ENCODE data around the gene EML4.

DNA sequence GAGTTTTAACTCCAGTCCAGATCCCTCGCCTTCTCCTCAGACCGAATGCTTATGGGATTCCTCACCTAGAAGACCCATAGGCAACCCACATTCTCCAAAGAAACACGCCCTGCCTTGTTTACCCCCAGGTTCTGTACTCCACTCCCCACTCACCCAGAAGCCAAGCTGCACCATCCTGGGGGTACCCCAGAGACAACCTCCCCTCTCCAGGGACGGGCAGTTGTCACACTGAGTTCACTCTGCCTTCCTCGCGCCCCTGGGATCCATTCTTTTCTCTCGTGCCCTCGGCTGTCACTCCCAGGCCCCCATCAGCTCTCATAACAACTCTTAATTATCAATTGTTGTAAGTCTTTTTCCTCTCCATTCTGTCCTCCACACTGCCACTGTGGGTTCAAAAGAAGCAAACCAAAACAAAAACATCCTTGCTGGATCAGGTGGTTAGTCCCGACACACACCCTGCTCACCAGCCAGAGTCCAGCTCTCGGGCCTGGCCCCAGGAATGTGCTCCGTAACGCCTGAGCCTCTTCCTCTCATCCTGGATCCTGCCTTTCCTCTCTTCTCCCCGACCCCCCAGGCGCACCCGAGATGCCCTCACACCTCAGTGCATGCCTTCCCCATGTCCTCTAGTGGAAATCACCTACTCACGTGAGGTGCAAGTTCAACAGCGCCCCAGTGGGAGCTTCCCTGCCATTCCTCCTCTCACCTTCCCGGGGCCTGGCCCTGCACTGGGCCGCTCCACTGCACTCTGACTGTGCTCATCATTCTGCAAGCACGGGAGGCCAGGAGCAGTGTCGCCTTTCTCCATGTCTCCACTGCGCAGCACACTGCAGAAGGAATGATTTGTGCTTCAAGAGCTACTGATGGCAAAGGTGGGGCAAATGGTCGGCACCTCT lies 171.1 kb downstream of the EML4 start:
- TF ChIP-seq, protein P1, sequence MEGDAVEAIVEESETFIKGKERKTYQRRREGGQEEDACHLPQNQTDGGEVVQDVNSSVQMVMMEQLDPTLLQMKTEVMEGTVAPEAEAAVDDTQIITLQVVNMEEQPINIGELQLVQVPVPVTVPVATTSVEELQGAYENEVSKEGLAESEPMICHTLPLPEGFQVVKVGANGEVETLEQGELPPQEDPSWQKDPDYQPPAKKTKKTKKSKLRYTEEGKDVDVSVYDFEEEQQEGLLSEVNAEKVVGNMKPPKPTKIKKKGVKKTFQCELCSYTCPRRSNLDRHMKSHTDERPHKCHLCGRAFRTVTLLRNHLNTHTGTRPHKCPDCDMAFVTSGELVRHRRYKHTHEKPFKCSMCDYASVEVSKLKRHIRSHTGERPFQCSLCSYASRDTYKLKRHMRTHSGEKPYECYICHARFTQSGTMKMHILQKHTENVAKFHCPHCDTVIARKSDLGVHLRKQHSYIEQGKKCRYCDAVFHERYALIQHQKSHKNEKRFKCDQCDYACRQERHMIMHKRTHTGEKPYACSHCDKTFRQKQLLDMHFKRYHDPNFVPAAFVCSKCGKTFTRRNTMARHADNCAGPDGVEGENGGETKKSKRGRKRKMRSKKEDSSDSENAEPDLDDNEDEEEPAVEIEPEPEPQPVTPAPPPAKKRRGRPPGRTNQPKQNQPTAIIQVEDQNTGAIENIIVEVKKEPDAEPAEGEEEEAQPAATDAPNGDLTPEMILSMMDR (conservative IDR thresholded peaks at IDR 0.05) = no peak
- no peak for TF ChIP-seq ZFX (IDR thresholded peaks at IDR 0.05)
